ENCODE results near the gene NTHL1.
A peak's percentile ranks its signal among the peaks of the same experiment; 100 is the strongest.

Gene NTHL1

DNA sequence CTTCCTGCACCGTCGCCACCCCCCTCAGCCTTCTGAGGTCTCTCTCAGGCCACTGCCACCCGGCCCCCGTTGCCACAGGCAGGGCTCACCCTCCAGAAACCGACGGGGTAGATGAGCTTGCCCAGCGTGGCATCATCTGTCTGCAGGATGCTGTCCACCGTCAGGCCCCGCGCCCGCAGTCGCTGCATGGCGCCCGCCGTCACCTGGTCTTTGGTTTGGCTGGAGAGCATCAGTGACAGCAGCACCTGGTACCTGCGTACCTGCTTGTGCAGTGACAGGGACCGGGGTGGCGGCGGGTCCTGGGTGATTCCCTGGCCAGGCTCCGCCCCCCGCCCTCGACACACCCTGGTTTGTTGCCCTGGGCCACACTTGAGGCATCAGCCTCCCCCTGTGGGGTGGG is 3.1 kb downstream of the NTHL1 start:
- TF ChIP-seq CTCF (conservative IDR thresholded peaks at IDR 0.05) = no peak
- no peak for TF ChIP-seq ZFX (IDR thresholded peaks at IDR 0.05)
- H3K27ac ChIP-seq = no peak overlapping the region

- H3K27ac ChIP-seq = no peak overlapping the region
- TF ChIP-seq CTCF (conservative IDR thresholded peaks at IDR 0.05) (no peak), ZFX (IDR thresholded peaks at IDR 0.05) (no peak)
These were observed 3.8 kb downstream of the NTHL1 start for GRCh38 chr16:2043667-2044451.

GRCh38 chr16:2042986-2043666 is 4.5 kb downstream of the NTHL1 start:
- H3K27ac ChIP-seq = no peak overlapping the region
- TF ChIP-seq ZFX (IDR thresholded peaks at IDR 0.05) (no peak), CTCF (conservative IDR thresholded peaks at IDR 0.05) (no peak)

GRCh38 chr16:2042171-2042985 is 5.3 kb downstream of the NTHL1 start:
- peak overlapping the region; percentile 64; the same call in 1 of the 2 replicates for H3K27ac ChIP-seq
- no peak for TF ChIP-seq ZFX (IDR thresholded peaks at IDR 0.05)
- no peak for TF ChIP-seq CTCF (conservative IDR thresholded peaks at IDR 0.05)

- peak overlapping the region; percentile 64 for H3K27ac ChIP-seq
- no peak for TF ChIP-seq ZFX (IDR thresholded peaks at IDR 0.05)
- TF ChIP-seq CTCF (conservative IDR thresholded peaks at IDR 0.05) = no peak
These were observed 6.7 kb downstream of the NTHL1 start for GRCh38 chr16:2040787-2041522.

DNA sequence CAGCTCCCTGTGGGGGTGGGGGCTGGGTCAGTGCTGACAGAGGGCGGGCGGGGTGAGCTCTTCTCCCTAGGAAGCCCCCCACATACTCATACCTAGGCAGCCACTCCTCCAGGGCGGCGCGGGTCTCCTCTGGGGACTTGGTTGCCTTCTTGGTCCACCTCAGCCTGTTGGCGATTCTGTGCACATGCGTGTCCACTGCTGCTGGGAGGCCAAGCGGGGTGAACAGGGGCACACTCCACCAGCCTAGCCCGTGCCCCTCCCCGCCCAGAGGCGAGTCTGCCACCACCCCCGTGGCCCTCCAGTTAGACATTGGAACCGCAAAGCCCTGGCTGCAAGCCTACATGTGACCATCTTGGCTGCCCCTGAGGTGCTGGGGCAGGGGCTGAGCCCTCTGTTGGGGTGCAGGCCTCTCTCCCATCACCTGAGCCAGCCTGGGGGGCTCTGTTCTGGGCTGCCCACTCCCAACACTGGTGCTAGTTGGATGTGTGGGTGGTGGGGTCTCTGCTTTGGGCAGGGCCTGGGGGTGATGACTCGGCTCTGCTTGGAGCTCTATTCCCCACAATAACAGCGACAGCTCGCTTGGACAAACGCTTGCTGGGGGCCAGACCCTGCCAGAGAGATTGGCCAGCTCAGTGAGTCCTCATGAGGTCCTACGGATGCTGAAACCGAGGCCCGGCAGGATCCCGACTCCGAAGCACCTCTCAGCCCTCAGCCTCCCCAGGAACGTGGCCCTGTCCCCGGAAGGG is 7.4 kb downstream of the NTHL1 start:
- H3K27ac ChIP-seq = peak overlapping the region; percentile 64

More for the DNA sequence above, 7.4 kb downstream of the NTHL1 start:
- no peak for TF ChIP-seq CTCF (conservative IDR thresholded peaks at IDR 0.05)
- TF ChIP-seq ZFX (IDR thresholded peaks at IDR 0.05) = no peak
